Panc1 (cell line): ENCODE data around the gene CATSPERE.

ENCODE experiments used
- POLR2AphosphoS5 ChIP-seq: IDR thresholded peaks from 2 replicates; pipeline ENCODE4 v1.6.1; 2012; ENCODE audit warnings: mild to moderate bottlenecking, low read depth, low read length, moderate library complexity
- SIN3A ChIP-seq: IDR thresholded peaks from 2 replicates; pipeline ENCODE4 v1.6.1; 2012; ENCODE audit warnings: low read depth, mild to moderate bottlenecking, low read length, moderate library complexity, borderline replicate concordance; ENCODE audit not compliant: insufficient read depth
- TCF7L2 ChIP-seq: IDR thresholded peaks from 2 replicates; pipeline ENCODE4 v1.6.1; 2011; ENCODE audit warnings: mild to moderate bottlenecking, low read depth, low read length, inconsistent platforms
- TF ChIP-seq, protein P1 (sequence below): fragments of 450-650 bp; IDR thresholded peaks from 2 replicates; pipeline ENCODE4 v1.5.1; 2017; ENCODE audit warnings: mild to moderate bottlenecking
- TF ChIP-seq, protein P2 (sequence below), 2 experiments: IDR thresholded peaks; 2 replicates each; pipeline ENCODE4 v1.6.1; 2011 to 2012; ENCODE audit warnings: low read depth in 2 of 2, control low read depth in 1 of 2, low read length in 1 of 2, mild to moderate bottlenecking in 1 of 2, moderate library complexity in 1 of 2; ENCODE audit not compliant: insufficient read depth in 1 of 2

- TF ChIP-seq, protein P1, sequence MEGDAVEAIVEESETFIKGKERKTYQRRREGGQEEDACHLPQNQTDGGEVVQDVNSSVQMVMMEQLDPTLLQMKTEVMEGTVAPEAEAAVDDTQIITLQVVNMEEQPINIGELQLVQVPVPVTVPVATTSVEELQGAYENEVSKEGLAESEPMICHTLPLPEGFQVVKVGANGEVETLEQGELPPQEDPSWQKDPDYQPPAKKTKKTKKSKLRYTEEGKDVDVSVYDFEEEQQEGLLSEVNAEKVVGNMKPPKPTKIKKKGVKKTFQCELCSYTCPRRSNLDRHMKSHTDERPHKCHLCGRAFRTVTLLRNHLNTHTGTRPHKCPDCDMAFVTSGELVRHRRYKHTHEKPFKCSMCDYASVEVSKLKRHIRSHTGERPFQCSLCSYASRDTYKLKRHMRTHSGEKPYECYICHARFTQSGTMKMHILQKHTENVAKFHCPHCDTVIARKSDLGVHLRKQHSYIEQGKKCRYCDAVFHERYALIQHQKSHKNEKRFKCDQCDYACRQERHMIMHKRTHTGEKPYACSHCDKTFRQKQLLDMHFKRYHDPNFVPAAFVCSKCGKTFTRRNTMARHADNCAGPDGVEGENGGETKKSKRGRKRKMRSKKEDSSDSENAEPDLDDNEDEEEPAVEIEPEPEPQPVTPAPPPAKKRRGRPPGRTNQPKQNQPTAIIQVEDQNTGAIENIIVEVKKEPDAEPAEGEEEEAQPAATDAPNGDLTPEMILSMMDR = no peak
- no peak for TF ChIP-seq POLR2AphosphoS5
- TF ChIP-seq, protein P2, sequence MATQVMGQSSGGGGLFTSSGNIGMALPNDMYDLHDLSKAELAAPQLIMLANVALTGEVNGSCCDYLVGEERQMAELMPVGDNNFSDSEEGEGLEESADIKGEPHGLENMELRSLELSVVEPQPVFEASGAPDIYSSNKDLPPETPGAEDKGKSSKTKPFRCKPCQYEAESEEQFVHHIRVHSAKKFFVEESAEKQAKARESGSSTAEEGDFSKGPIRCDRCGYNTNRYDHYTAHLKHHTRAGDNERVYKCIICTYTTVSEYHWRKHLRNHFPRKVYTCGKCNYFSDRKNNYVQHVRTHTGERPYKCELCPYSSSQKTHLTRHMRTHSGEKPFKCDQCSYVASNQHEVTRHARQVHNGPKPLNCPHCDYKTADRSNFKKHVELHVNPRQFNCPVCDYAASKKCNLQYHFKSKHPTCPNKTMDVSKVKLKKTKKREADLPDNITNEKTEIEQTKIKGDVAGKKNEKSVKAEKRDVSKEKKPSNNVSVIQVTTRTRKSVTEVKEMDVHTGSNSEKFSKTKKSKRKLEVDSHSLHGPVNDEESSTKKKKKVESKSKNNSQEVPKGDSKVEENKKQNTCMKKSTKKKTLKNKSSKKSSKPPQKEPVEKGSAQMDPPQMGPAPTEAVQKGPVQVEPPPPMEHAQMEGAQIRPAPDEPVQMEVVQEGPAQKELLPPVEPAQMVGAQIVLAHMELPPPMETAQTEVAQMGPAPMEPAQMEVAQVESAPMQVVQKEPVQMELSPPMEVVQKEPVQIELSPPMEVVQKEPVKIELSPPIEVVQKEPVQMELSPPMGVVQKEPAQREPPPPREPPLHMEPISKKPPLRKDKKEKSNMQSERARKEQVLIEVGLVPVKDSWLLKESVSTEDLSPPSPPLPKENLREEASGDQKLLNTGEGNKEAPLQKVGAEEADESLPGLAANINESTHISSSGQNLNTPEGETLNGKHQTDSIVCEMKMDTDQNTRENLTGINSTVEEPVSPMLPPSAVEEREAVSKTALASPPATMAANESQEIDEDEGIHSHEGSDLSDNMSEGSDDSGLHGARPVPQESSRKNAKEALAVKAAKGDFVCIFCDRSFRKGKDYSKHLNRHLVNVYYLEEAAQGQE (IDR thresholded peaks at IDR 0.05; ENCODE audit: insufficient read depth in 1 of 2, low read depth in 2 of 2, low read length in 1 of 2) = no peak
- no peak for TF ChIP-seq SIN3A
- no peak for TF ChIP-seq TCF7L2
These were observed 165.6 kb downstream of the CATSPERE start for GRCh38 chr1:244626709-244627108.
